ENCODE results near the gene SIDT2. TPM values are rescaled to one million over a fixed set of nuclear protein-coding genes. Genes with fewer than 3 reads are reported as not detected.

The SIDT2 gene
- total RNA-seq, 1 experiment from 2014 or later: 37.0 TPM

- ATAC-seq (no peak), DNase-seq (ENCODE audit: low read depth, low spot score) (no peak)
- Histone ChIP-seq H4K20me1 (ENCODE audit: insufficient read depth) (no peaks in the 10 kb centered on the region), H3K4me2 (ENCODE audit: low read length) (no peak overlapping the region), H3K4me1 (ENCODE audit: control insufficient read depth in 1 of 2, insufficient read depth in 2 of 2, low read length in 2 of 2) (peaks cover 13 to 27% of the 10 kb centered on the region in 2 experiments), H3K79me2 (ENCODE audit: insufficient read depth, low read length) (no peaks in the 10 kb centered on the region), H3K9me2 (ENCODE audit: insufficient read depth) (no peaks in the 10 kb centered on the region), H3K4me3 (replicated peaks in 1 of 2; ENCODE audit: low read depth in 1 of 2, low read length in 2 of 2) (no peak overlapping the region), H3K27ac (ENCODE audit: low read depth, low read length) (no peak overlapping the region), H3K36me3 (ENCODE audit: control insufficient read depth in 1 of 2, insufficient read depth in 2 of 2, low read length in 2 of 2) (peaks cover 0 to 7% of the 10 kb centered on the region in 2 experiments; a peak in 1 of 4 replicates), H3K9ac (ENCODE audit: low read length) (no peak overlapping the region), H3K9me3 (ENCODE audit: control insufficient read depth in 1 of 2, insufficient read depth in 1 of 2, low read depth in 1 of 2, low read length in 2 of 2) (no peaks in the 10 kb centered on the region), H3K27me3 (ENCODE audit: insufficient read depth, low read length) (no peaks in the 10 kb centered on the region), H2AFZ (ENCODE audit: low read depth, low read length, poor library complexity, severe bottlenecking) (no peak overlapping the region)
- ChIA-PET RAD21 (ENCODE audit: low non-redundant PET in 1 of 2, low total read pairs in 2 of 2, uncharacterized antibody in 2 of 2, unreplicated experiment in 2 of 2) (no interaction called here), CTCF (interaction anchor here (1.3 kb wide), 1 partner anchor 21 kb away, joined by 3 read pairs; no protein-coding TSS in a partner anchor), POLR2A (no interaction called here)
- intact Hi-C loops (cut with micrococcal nuclease): no loop called here
- TF ChIP-seq SRF (IDR thresholded peaks at IDR 0.05; ENCODE audit: low read depth) (no peak), CBX3 (IDR thresholded peaks at IDR 0.05; ENCODE audit: low read depth) (no peak), ZNF274 (IDR thresholded peaks at IDR 0.05; ENCODE audit: low read depth, low read length) (no peak)
- no TSS peak for BruUV-seq (replicated peaks)
Observed at GRCh38 chr11:117202386-117203068, 24.0 kb downstream of the SIDT2 start.

GRCh38 chr11:117203069-117203407 is 24.5 kb downstream of the SIDT2 start:
- Histone ChIP-seq H4K20me1 (ENCODE audit: insufficient read depth) (no peaks in the 10 kb centered on the region), H3K9me3 (ENCODE audit: control insufficient read depth in 1 of 2, insufficient read depth in 1 of 2, low read depth in 1 of 2, low read length in 2 of 2) (no peaks in the 10 kb centered on the region), H3K36me3 (ENCODE audit: control insufficient read depth in 1 of 2, insufficient read depth in 2 of 2, low read length in 2 of 2) (peaks cover 0 to 7% of the 10 kb centered on the region in 2 experiments; a peak in 1 of 4 replicates), H3K9ac (ENCODE audit: low read length) (no peak overlapping the region), H3K4me1 (ENCODE audit: control insufficient read depth in 1 of 2, insufficient read depth in 2 of 2, low read length in 2 of 2) (peaks cover 12 to 22% of the 10 kb centered on the region in 2 experiments), H3K4me3 (replicated peaks in 1 of 2; ENCODE audit: low read depth in 1 of 2, low read length in 2 of 2) (no peak overlapping the region), H3K9me2 (ENCODE audit: insufficient read depth) (no peaks in the 10 kb centered on the region), H3K27ac (ENCODE audit: low read depth, low read length) (no peak overlapping the region), H3K4me2 (ENCODE audit: low read length) (no peak overlapping the region), H2AFZ (ENCODE audit: low read depth, low read length, poor library complexity, severe bottlenecking) (no peak overlapping the region), H3K79me2 (ENCODE audit: insufficient read depth, low read length) (no peaks in the 10 kb centered on the region), H3K27me3 (ENCODE audit: insufficient read depth, low read length) (no peaks in the 10 kb centered on the region)
- RAD21 ChIA-PET (ENCODE audit: low non-redundant PET in 1 of 2, low total read pairs in 2 of 2, uncharacterized antibody in 2 of 2, unreplicated experiment in 2 of 2): no interaction called here
- POLR2A ChIA-PET: no interaction called here
- intact Hi-C loops (cut with micrococcal nuclease): no loop called here
- DNase-seq (ENCODE audit: low read depth, low spot score): no peak
- CTCF ChIA-PET: no interaction called here
- ATAC-seq: no peak
- no TSS peak for BruUV-seq (replicated peaks)
- TF ChIP-seq SIN3A (IDR thresholded peaks at IDR 0.05; ENCODE audit: low read depth) (no peak), CBX3 (IDR thresholded peaks at IDR 0.05; ENCODE audit: low read depth) (no peak), JUND (IDR thresholded peaks at IDR 0.05) (no peak), ZNF274 (IDR thresholded peaks at IDR 0.05; ENCODE audit: low read depth, low read length) (no peak), EZH2phosphoT487 (IDR thresholded peaks at IDR 0.05; ENCODE audit: borderline replicate concordance) (no peak), ATF3 (IDR thresholded peaks at IDR 0.05) (no peak), CTCF (IDR thresholded peaks at IDR 0.05 in 2 of 3, conservative IDR thresholded peaks at IDR 0.05 in 1 of 3; ENCODE audit: borderline replicate concordance in 1 of 3, insufficient read depth in 1 of 3, low read depth in 2 of 3, low read length in 2 of 3) (no peak), MAX (IDR thresholded peaks at IDR 0.05) (no peak), POLR2A (IDR thresholded peaks at IDR 0.05; ENCODE audit: borderline replicate concordance, extremely low read depth, insufficient read depth, insufficient read length) (no peak), ZBTB33 (IDR thresholded peaks at IDR 0.05; ENCODE audit: extremely low read depth, insufficient replicate concordance, low read length) (no peak), YY1 (IDR thresholded peaks at IDR 0.05; ENCODE audit: extremely low read depth, insufficient replicate concordance, low read depth, low read length) (no peak), SRF (IDR thresholded peaks at IDR 0.05; ENCODE audit: low read depth) (no peak), EGR1 (IDR thresholded peaks at IDR 0.05; ENCODE audit: low read depth) (no peak), EZH2 (IDR thresholded peaks at IDR 0.05) (no peak), CEBPB (IDR thresholded peaks at IDR 0.05; ENCODE audit: low read depth) (no peak), ZFX (IDR thresholded peaks at IDR 0.05) (no peak), FOSL1 (IDR thresholded peaks at IDR 0.05; ENCODE audit: low read depth) (no peak), RAD21 (IDR thresholded peaks at IDR 0.05; ENCODE audit: low read depth) (no peak)
